ENCODE data around the gene MAPRE2. TPM values are rescaled to one million over a fixed set of nuclear protein-coding genes. Genes with fewer than 3 reads are reported as not detected.

The MAPRE2 gene
- total and polyA plus RNA-seq, 8 donors, result 37.4 to 56.3 (median 50.0) TPM

DNA sequence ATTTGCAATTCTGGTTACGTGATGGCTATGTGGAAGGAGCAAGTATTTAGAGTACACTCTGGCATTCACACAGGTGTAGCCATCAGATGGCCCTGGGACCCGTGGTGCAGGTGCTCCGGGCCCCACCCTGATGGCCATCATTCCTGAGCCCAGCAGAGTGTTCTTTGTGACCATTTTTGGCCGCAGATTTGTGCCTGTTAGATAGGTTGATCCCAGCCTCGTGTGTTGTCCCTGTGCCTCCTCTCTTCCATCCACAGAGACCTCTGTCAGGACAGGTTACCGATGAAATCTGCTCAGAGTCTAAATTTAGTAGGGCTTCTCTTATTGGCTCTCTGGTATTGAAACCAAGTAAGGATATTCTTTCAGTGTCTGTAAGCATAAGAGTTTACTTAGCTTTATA, 33.9 kb downstream of the MAPRE2 start:
- Histone ChIP-seq H3K4me1 (peaks cover 13 to 32% of the 10 kb centered on the region in 2 donors), H3K27ac (no peak overlapping the region), H3K27me3 (no peaks in the 10 kb centered on the region), H3K36me3 (peaks cover 0 to 7% of the 10 kb centered on the region in 2 donors), H3K4me3 (no peak overlapping the region), H3K9me3 (no peaks in the 10 kb centered on the region)
- TF ChIP-seq, protein P1, sequence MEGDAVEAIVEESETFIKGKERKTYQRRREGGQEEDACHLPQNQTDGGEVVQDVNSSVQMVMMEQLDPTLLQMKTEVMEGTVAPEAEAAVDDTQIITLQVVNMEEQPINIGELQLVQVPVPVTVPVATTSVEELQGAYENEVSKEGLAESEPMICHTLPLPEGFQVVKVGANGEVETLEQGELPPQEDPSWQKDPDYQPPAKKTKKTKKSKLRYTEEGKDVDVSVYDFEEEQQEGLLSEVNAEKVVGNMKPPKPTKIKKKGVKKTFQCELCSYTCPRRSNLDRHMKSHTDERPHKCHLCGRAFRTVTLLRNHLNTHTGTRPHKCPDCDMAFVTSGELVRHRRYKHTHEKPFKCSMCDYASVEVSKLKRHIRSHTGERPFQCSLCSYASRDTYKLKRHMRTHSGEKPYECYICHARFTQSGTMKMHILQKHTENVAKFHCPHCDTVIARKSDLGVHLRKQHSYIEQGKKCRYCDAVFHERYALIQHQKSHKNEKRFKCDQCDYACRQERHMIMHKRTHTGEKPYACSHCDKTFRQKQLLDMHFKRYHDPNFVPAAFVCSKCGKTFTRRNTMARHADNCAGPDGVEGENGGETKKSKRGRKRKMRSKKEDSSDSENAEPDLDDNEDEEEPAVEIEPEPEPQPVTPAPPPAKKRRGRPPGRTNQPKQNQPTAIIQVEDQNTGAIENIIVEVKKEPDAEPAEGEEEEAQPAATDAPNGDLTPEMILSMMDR (IDR thresholded peaks at IDR 0.05), result no peak
- ATAC-seq (no peak), DNase-seq (no peak)
- intact Hi-C loops (cut with DNase I), result no loop called here

DNA sequence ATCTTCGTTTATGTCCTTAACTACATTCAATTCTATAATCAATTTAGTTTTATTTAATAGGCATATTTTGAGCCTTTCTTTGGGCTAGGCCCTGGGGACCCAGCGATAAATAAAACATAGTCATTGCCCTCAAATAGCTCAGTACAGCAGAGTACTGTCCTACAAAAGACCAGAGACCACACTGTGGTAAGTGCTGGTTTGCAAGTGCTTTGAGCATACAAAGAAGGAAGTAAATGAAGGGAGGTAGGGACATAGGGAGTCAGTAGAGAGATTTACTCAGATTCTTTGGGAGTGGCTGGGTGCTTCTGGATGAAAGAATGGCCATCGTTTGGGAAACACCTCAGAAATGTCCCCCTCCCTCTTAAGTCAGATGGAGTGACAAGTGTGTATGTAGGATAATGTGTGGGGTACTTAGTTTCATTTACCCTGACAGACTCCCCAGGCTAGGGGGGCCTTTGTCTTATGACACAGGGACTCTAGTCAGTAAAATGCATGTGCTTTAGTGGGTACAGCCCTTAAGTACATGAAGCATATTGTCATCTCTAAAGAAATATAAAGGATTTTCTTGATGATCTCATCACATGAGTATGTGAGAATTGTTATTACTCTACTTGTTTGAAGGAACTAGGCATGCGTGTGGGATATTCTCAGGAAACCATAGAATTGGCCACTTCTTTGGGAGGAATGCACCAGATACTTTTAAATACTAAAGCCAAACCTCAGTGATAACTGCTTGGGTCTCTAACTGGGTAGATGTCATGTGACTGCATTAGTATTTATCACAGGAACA, 35.1 kb downstream of the MAPRE2 start:
- intact Hi-C loops (cut with DNase I), result no loop called here
- Histone ChIP-seq H3K27me3 (no peaks in the 10 kb centered on the region), H3K4me1 (peaks cover 13 to 32% of the 10 kb centered on the region in 2 donors), H3K9me3 (no peaks in the 10 kb centered on the region), H3K36me3 (no peaks in the 10 kb centered on the region), H3K4me3 (no peak overlapping the region), H3K27ac (no peak overlapping the region)
- TF ChIP-seq, protein P1 (IDR thresholded peaks at IDR 0.05), result no peak
- ATAC-seq (no peak), DNase-seq (no peak)

DNA sequence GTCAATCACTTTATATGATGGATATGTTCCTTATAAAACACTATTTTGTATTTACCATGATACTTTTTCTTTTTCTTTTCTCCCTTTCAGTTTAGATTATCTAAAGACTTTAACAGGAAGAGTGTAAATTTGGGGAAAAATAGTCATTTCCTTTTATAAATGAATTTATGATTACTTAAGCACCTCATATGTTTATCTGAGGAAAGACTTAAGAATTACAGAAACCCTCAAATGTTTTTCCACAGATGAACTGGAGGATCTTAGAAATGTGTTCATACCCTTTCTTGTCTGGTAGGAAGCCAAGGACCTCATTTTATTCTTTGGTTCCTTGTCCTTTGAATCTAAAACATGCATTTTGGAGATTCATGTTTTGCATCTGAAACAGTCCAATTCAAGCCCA, 36.7 kb downstream of the MAPRE2 start:
- no peak for DNase-seq
- no peaks in the 10 kb centered on the region for H3K9me3 ChIP-seq
- intact Hi-C loops (cut with DNase I), result no loop called here
- no peaks in the 10 kb centered on the region for H3K27me3 ChIP-seq
- no peak overlapping the region for H3K27ac ChIP-seq
- ATAC-seq, result no peak
- H3K36me3 ChIP-seq, result no peaks in the 10 kb centered on the region
- H3K4me3 ChIP-seq, result no peak overlapping the region
- H3K4me1 ChIP-seq, result peaks cover under 1 to 19% of the 10 kb centered on the region in 2 donors
- TF ChIP-seq, protein P1 (IDR thresholded peaks at IDR 0.05), result no peak

DNA sequence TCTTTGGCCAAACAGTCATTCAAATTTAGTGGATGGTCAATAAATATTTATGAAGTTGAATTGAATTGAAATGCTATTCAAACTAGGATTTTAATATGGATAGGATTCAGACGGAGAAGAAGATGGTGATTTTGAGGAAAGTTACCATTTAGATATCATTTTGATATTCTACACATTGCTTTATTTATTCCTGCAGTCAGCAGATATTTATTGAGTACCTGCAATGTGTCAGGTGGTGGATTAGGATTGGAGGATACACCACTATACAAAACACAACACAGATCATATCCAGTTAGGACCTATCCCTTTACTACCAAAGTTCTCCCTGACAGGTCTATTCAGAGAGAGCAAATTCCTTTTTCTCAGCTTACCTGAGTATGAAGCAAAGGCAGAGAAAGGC, 38.8 kb downstream of the MAPRE2 start:
- no peaks in the 10 kb centered on the region for H3K27me3 ChIP-seq
- H3K36me3 ChIP-seq, result no peaks in the 10 kb centered on the region
- TF ChIP-seq, protein P1 (IDR thresholded peaks at IDR 0.05), result no peak
- DNase-seq (no peak), ATAC-seq (no peak)
- H3K4me1 ChIP-seq, result peaks cover 0 to 13% of the 10 kb centered on the region in 2 donors
- no peak overlapping the region for H3K4me3 ChIP-seq
- no peak overlapping the region for H3K27ac ChIP-seq
- intact Hi-C loops (cut with DNase I), result no loop called here
- no peaks in the 10 kb centered on the region for H3K9me3 ChIP-seq

DNA sequence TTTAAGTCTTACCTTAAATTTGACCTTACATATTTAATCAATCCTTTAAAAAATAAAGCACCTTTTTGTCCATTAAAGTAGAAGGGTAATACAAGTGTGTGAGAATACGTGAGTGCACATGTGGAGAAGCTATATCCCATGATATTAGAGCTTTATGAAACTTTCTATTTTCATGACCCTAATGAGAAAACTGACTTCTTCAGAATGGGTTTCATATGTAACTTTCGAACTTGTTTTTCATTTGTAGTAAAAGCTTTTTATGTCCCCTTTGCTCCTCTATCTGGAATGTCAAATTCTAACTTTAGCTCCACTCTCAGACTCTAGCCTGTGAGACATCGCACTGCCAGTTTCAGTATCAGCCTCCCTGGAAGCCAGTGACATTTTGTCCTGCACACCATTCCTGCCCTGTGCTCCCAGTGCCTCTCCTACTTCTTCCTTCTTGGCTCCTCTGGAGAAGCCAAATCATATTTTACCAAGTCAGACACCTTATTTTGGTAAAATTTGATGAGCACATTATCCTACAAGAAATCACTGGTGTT, 42.0 kb downstream of the MAPRE2 start:
- no peaks in the 10 kb centered on the region for H3K27me3 ChIP-seq
- no peak for ATAC-seq
- H3K36me3 ChIP-seq, result no peaks in the 10 kb centered on the region
- peaks cover 0 to 7% of the 10 kb centered on the region in 2 donors for H3K4me1 ChIP-seq
- H3K9me3 ChIP-seq, result no peaks in the 10 kb centered on the region
- intact Hi-C loops (cut with DNase I), result no loop called here
- no peak for DNase-seq
- no peak overlapping the region for H3K27ac ChIP-seq
- H3K4me3 ChIP-seq, result no peak overlapping the region
- TF ChIP-seq, protein P1 (IDR thresholded peaks at IDR 0.05), result no peak
